HCT116 (cell line): ENCODE data around the gene DIAPH3. TPM values are rescaled to one million over a fixed set of nuclear protein-coding genes. Genes with fewer than 3 reads are reported as not detected.

ENCODE experiments used
- ATAC-seq: fragments of 200-7000 bp; cut with Tn5 transposase; 2 replicates; pipeline ENCODE4 v1.9.1; 2020; ENCODE audit warnings: mild to moderate bottlenecking, moderate library complexity
- BruUV-seq: library from RNA; stranded (reverse); fragments of 400-500 nt; replicated peaks from 2 replicates; lab custom pipeline; 2021; lab: Mats Ljungman, UMichigan
- CTCF ChIA-PET: fragments of 300-600 bp; sonication (Branson Sonifier 250); formaldehyde crosslinking; loops from one replicate; lab custom pipeline; 2021; ENCODE audit warnings: antibody characterized with exemption; lab: Charles Lee
- POLR2A ChIA-PET: fragments of 300-600, 350-600 bp; sonication (Branson Sonifier 250); formaldehyde crosslinking; loops from one replicate; lab custom pipeline; 2021; ENCODE audit warnings: antibody characterized with exemption; lab: Charles Lee
- RAD21 ChIA-PET, 2 experiments: fragments of 300-600 bp; sonication (Branson Sonifier 250); formaldehyde crosslinking; loops; one replicate each; lab custom pipeline; 2023; ENCODE audit warnings: low total read pairs in 2 of 2; ENCODE audit not compliant: uncharacterized antibody in 2 of 2, unreplicated experiment in 2 of 2, low non-redundant PET in 1 of 2; lab: Charles Lee
- DNase-seq: peaks from one replicate; pipeline ENCODE4 v3.0.0-alpha.2; 2010; ENCODE audit warnings: low read depth, low spot score
- H2AFZ ChIP-seq: fragments of 200-600 bp; shearing (Covaris generic), sonication (generic); 2 replicates; pipeline ENCODE4 v1.6.1; 2017; ENCODE audit warnings: low read depth, mixed run types, mixed read lengths, antibody characterized with exemption, low read length; ENCODE audit not compliant: poor library complexity, severe bottlenecking
- H3K27ac ChIP-seq: 2 replicates; pipeline ENCODE4 v1.5.1; 2012; ENCODE audit warnings: low read depth, low read length
- H3K27me3 ChIP-seq: fragments of 200-600 bp; sonication (generic); 2 replicates; pipeline ENCODE4 v1.6.1; 2016; ENCODE audit warnings: mixed run types, low read length, mixed read lengths; ENCODE audit not compliant: insufficient read depth
- H3K36me3 ChIP-seq, 2 experiments: fragments of 200-500 bp in 1 of 2; fragments of 200-600 bp in 1 of 2; sonication (Bioruptor generic) in 1 of 2; sonication (generic) in 1 of 2; 2 replicates each; pipeline versions ENCODE4 v1.5.1 to v1.6.1; 2014 to 2016; ENCODE audit warnings: low read length in 2 of 2, inconsistent platforms in 1 of 2, mixed read lengths in 1 of 2, mixed run types in 1 of 2; ENCODE audit not compliant: insufficient read depth in 2 of 2, control insufficient read depth in 1 of 2
- H3K4me1 ChIP-seq, 2 experiments: fragments of 200-600 bp in 1 of 2; sonication (generic) in 1 of 2; 2 replicates each; pipeline versions ENCODE4 v1.5.1 to v1.6.1; 2012 to 2017; ENCODE audit warnings: low read length in 2 of 2, inconsistent platforms in 1 of 2, mild to moderate bottlenecking in 1 of 2, mixed read lengths in 1 of 2, mixed run types in 1 of 2, moderate library complexity in 1 of 2; ENCODE audit not compliant: insufficient read depth in 2 of 2, control insufficient read depth in 1 of 2
- H3K4me2 ChIP-seq: fragments of 200-600 bp; sonication (generic); 2 replicates; pipeline ENCODE4 v1.6.1; 2017; ENCODE audit warnings: mixed run types, low read length, mixed read lengths
- H3K4me3 ChIP-seq, 2 experiments: fragments of 200-600 bp in 1 of 2; sonication (generic) in 1 of 2; replicated peaks in 1 of 2; 2 replicates each; pipeline ENCODE4 v1.5.1; 2011 to 2016; ENCODE audit warnings: low read length in 2 of 2, control low read depth in 1 of 2, low read depth in 1 of 2, mild to moderate bottlenecking in 1 of 2, mixed read lengths in 1 of 2, mixed run types in 1 of 2
- H3K79me2 ChIP-seq: fragments of 200-600 bp; sonication (generic); 2 replicates; pipeline ENCODE4 v1.6.1; 2017; ENCODE audit warnings: mild to moderate bottlenecking, mixed run types, low read length, moderate library complexity, mixed read lengths; ENCODE audit not compliant: insufficient read depth
- H3K9ac ChIP-seq: fragments of 200-600 bp; sonication (generic); 2 replicates; pipeline ENCODE4 v1.6.1; 2016; ENCODE audit warnings: low read length, mixed read lengths
- H3K9me2 ChIP-seq: fragments of 200-600 bp; sonication (generic), shearing (Covaris generic); 2 replicates; pipeline ENCODE4 v1.6.1; 2017; ENCODE audit warnings: mixed run types, mild to moderate bottlenecking, moderate library complexity; ENCODE audit not compliant: insufficient read depth
- H3K9me3 ChIP-seq, 2 experiments: fragments of 200-500 bp in 1 of 2; fragments of 200-600 bp in 1 of 2; sonication (Bioruptor generic) in 1 of 2; sonication (generic) in 1 of 2; 2 replicates each; pipeline ENCODE4 v1.6.1; 2014 to 2017; ENCODE audit warnings: low read length in 2 of 2, mixed read lengths in 2 of 2, inconsistent platforms in 1 of 2, low read depth in 1 of 2, mild to moderate bottlenecking in 1 of 2, mixed run types in 1 of 2, moderate library complexity in 1 of 2; ENCODE audit not compliant: control insufficient read depth in 1 of 2, insufficient read depth in 1 of 2
- H4K20me1 ChIP-seq: fragments of 200-600 bp; sonication (generic), shearing (Covaris generic); 2 replicates; pipeline ENCODE4 v1.6.1; 2017; ENCODE audit warnings: mixed run types, mild to moderate bottlenecking, moderate library complexity; ENCODE audit not compliant: insufficient read depth
- CBX3 ChIP-seq: IDR thresholded peaks from 2 replicates; pipeline ENCODE4 v1.6.1; 2012; ENCODE audit warnings: low read depth
- CEBPB ChIP-seq: IDR thresholded peaks from 2 replicates; pipeline ENCODE4 v1.6.1; 2012; ENCODE audit warnings: low read depth
- ELF1 ChIP-seq: IDR thresholded peaks from 2 replicates; pipeline ENCODE4 v1.6.1; 2012; ENCODE audit warnings: low read depth, borderline replicate concordance
- EZH2 ChIP-seq: fragments of 200-600 bp; sonication (generic); IDR thresholded peaks from 2 replicates; pipeline ENCODE4 v1.6.1; 2017; ENCODE audit warnings: antibody characterized with exemption, mixed run types
- EZH2phosphoT487 ChIP-seq: fragments of 200-600 bp; IDR thresholded peaks from 2 replicates; pipeline ENCODE4 v1.6.1; 2018; ENCODE audit warnings: antibody characterized with exemption, borderline replicate concordance
- POLR2AphosphoS5 ChIP-seq: IDR thresholded peaks from 2 replicates; pipeline ENCODE4 v1.6.1; 2011; ENCODE audit warnings: mild to moderate bottlenecking, low read depth, low read length, moderate library complexity
- RAD21 ChIP-seq: IDR thresholded peaks from 2 replicates; pipeline ENCODE4 v1.6.1; 2012; ENCODE audit warnings: low read depth, mild to moderate bottlenecking
- SIN3A ChIP-seq: IDR thresholded peaks from 2 replicates; pipeline ENCODE4 v1.6.1; 2012; ENCODE audit warnings: low read depth
- SP1 ChIP-seq: IDR thresholded peaks from 2 replicates; pipeline ENCODE4 v1.6.1; 2012; ENCODE audit warnings: low read depth
- YY1 ChIP-seq: IDR thresholded peaks from 2 replicates; pipeline ENCODE4 v1.6.1; 2011; ENCODE audit warnings: low read length, low read depth, moderate library complexity, mild to moderate bottlenecking; ENCODE audit not compliant: insufficient replicate concordance; ENCODE audit errors: extremely low read depth
- ZNF274 ChIP-seq: fragments of 200-500 bp; sonication (Bioruptor generic); IDR thresholded peaks from 2 replicates; pipeline ENCODE4 v1.6.1; 2014; ENCODE audit warnings: mild to moderate bottlenecking, low read depth, low read length, inconsistent platforms
- intact Hi-C: fragments of 100-400 bp; cut with micrococcal nuclease; formaldehyde crosslinking; loops from 2 replicates; pipeline ENCODE4 v1.10.0; 2022
- total RNA-seq: library from RNA; stranded (reverse); gene quantifications from one replicate; pipeline ENCODE4 v1.2.1, GENCODE V29; 2021; ENCODE audit not compliant: unreplicated experiment
- TF ChIP-seq, protein P1 (sequence below), 3 experiments: fragments of 200-600 bp in 1 of 3; sonication (generic) in 1 of 3; IDR thresholded peaks in 2 of 3; conservative IDR thresholded peaks in 1 of 3; 2 replicates each; pipeline ENCODE4 v1.5.1; 2012 to 2017; ENCODE audit warnings: low read depth in 2 of 3, low read length in 2 of 3, antibody characterized with exemption in 1 of 3, borderline replicate concordance in 1 of 3, control low read depth in 1 of 3, mild to moderate bottlenecking in 1 of 3, mixed read lengths in 1 of 3, mixed run types in 1 of 3, moderate library complexity in 1 of 3; ENCODE audit not compliant: insufficient read depth in 1 of 3
- TF ChIP-seq, protein P2 (sequence below): IDR thresholded peaks from 2 replicates; pipeline ENCODE4 v1.6.1; 2012

DIAPH3 gene
- total RNA-seq, 1 experiment from 2014 or later, result 22.8 TPM

DNA sequence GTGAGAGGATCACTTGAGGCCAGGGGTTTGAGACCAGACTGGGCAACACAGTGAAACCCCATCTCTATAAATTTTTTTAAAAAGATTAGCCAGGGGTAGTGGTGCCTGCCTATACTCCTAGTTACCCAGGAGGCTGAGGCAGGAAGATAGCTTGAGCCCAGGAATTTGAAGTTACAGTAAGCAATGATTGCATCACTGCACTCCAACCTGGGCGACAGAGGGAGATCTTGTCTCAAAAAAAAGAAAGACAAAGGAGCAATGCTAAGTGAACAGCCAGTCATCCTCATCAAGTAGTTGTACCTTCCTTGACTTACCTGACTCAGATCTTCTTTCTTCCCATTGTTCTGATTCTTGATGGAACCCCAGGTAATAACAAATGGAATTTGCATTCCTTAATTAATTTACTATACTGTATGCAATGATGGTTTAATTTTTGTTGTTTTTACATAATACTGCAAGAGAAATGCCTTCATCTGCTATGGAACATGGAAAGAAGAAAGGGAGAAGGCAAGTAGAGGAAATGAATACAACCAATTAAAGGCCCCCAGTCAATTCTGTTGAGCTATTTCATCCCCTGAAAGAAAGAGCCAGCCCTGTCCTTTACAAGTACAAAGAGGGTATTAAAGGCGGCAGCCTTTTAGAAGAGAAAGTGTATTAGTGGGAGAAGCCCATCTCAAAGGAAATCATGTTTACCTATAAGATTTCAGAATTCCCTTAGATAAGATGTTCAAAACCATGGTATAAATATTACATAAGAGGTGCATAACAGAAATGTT, 316.7 kb downstream of the DIAPH3 start (continued):
- TF ChIP-seq ELF1 (no peak), YY1 (no peak), SIN3A (no peak)

DNA sequence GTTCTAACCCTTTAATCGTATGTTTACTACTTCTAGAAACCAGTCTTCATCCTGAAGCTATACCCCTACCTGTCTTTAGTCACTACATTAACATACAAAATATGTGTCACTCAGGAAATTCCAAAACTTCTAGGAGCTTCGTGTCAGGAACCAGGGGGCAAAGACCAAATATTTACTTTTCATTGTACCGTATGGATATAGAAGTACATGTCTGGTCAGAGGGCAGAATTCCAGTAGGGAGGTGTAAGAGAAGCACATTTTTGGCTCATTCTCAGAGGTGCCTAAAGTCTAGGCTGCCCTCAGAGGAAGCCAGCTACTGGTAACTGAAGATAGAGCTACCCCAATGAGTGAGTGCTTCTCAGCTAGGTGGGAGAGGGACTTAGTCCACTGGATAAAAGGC, 320.7 kb downstream of the DIAPH3 start:
- BruUV-seq, result no TSS peak
- H3K4me1 ChIP-seq, result no peaks in the 10 kb centered on the region
- no peaks in the 10 kb centered on the region for H3K9me2 ChIP-seq
- intact Hi-C loops, result no loop called here
- no peaks in the 10 kb centered on the region for H3K9me3 ChIP-seq
- no peak overlapping the region for H3K4me3 ChIP-seq
- H3K4me2 ChIP-seq, result no peak overlapping the region
- POLR2A ChIA-PET, result no interaction called here
- no peak overlapping the region for H2AFZ ChIP-seq
- H3K36me3 ChIP-seq, result no peaks in the 10 kb centered on the region
- H4K20me1 ChIP-seq, result no peaks in the 10 kb centered on the region
- no peaks in the 10 kb centered on the region for H3K27me3 ChIP-seq
- H3K79me2 ChIP-seq, result no peaks in the 10 kb centered on the region
- TF ChIP-seq SP1 (no peak), POLR2AphosphoS5 (no peak), EZH2 (no peak), RAD21 (no peak), YY1 (no peak), EZH2phosphoT487 (no peak), ZNF274 (no peak), CEBPB (no peak), CBX3 (no peak)
- TF ChIP-seq, protein P1, sequence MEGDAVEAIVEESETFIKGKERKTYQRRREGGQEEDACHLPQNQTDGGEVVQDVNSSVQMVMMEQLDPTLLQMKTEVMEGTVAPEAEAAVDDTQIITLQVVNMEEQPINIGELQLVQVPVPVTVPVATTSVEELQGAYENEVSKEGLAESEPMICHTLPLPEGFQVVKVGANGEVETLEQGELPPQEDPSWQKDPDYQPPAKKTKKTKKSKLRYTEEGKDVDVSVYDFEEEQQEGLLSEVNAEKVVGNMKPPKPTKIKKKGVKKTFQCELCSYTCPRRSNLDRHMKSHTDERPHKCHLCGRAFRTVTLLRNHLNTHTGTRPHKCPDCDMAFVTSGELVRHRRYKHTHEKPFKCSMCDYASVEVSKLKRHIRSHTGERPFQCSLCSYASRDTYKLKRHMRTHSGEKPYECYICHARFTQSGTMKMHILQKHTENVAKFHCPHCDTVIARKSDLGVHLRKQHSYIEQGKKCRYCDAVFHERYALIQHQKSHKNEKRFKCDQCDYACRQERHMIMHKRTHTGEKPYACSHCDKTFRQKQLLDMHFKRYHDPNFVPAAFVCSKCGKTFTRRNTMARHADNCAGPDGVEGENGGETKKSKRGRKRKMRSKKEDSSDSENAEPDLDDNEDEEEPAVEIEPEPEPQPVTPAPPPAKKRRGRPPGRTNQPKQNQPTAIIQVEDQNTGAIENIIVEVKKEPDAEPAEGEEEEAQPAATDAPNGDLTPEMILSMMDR (IDR thresholded peaks at IDR 0.05 in 2 of 3, conservative IDR thresholded peaks at IDR 0.05 in 1 of 3; ENCODE audit: borderline replicate concordance in 1 of 3, insufficient read depth in 1 of 3, low read depth in 2 of 3, low read length in 2 of 3), result no peak
- TF ChIP-seq, protein P2, sequence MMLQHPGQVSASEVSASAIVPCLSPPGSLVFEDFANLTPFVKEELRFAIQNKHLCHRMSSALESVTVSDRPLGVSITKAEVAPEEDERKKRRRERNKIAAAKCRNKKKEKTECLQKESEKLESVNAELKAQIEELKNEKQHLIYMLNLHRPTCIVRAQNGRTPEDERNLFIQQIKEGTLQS, result no peak
- no peak overlapping the region for H3K9ac ChIP-seq
- no peak overlapping the region for H3K27ac ChIP-seq
- DNase-seq, result no peak
- CTCF ChIA-PET, result no interaction called here
- no peak for ATAC-seq
- RAD21 ChIA-PET, result no interaction called here
